DOHH2 (cell line): Measurements from ENCODE around the gene MT1H.

Experiments used
- H3F3A ChIP-seq: fragments of 200-600 bp; sonication (generic), shearing (Covaris generic); 2 replicates; pipeline ENCODE4 v1.6.0; 2016; ENCODE audit warnings: antibody characterized with exemption, mild to moderate bottlenecking; ENCODE audit not compliant: control insufficient read depth, insufficient read depth
- H3K27ac ChIP-seq: fragments of 200-600 bp; sonication (generic); 2 replicates; pipeline ENCODE4 v1.5.1; 2014; ENCODE audit warnings: low read depth, mild to moderate bottlenecking, low read length, moderate library complexity
- H3K27me3 ChIP-seq: fragments of 200-600 bp; sonication (generic); 2 replicates; pipeline ENCODE4 v1.6.1; 2014; ENCODE audit warnings: mild to moderate bottlenecking, low read length, mixed read lengths; ENCODE audit not compliant: control insufficient read depth
- H3K36me3 ChIP-seq: fragments of 200-600 bp; sonication (generic); 2 replicates; pipeline ENCODE4 v1.6.1; 2014; ENCODE audit warnings: mild to moderate bottlenecking, low read length, moderate library complexity, mixed read lengths; ENCODE audit not compliant: control insufficient read depth
- H3K4me1 ChIP-seq: fragments of 200-600 bp; sonication (generic); 2 replicates; pipeline ENCODE4 v1.6.1; 2014; ENCODE audit warnings: mild to moderate bottlenecking, low read length, mixed read lengths; ENCODE audit not compliant: control insufficient read depth
- H3K4me2 ChIP-seq: fragments of 200-600 bp; sonication (generic); 2 replicates; pipeline ENCODE4 v1.6.0; 2014; ENCODE audit warnings: mild to moderate bottlenecking, low read length, moderate library complexity
- H3K4me3 ChIP-seq: fragments of 200-600 bp; sonication (generic); 2 replicates; pipeline ENCODE4 v1.5.1; 2014; ENCODE audit warnings: mild to moderate bottlenecking, low read length, mixed read lengths
- H3K79me2 ChIP-seq: fragments of 200-600 bp; sonication (generic); 2 replicates; pipeline ENCODE4 v1.6.1; 2014; ENCODE audit warnings: mild to moderate bottlenecking, low read length, mixed read lengths; ENCODE audit not compliant: control insufficient read depth
- H3K9me2 ChIP-seq: fragments of 200-600 bp; sonication (generic); replicated peaks from 2 replicates; pipeline ENCODE4 v1.6.1; 2014; ENCODE audit warnings: mild to moderate bottlenecking, low read length, mixed read lengths; ENCODE audit not compliant: control insufficient read depth
- H3K9me3 ChIP-seq: fragments of 200-600 bp; sonication (generic); 2 replicates; pipeline ENCODE4 v1.6.1; 2014; ENCODE audit warnings: antibody characterized with exemption, low read length, mixed read lengths; ENCODE audit not compliant: control insufficient read depth, insufficient read depth
- H4K20me1 ChIP-seq: fragments of 200-600 bp; sonication (generic); 2 replicates; pipeline ENCODE4 v1.6.0; 2014; ENCODE audit warnings: low read depth, mild to moderate bottlenecking, antibody characterized with exemption, low read length, moderate library complexity; ENCODE audit not compliant: control insufficient read depth, insufficient read depth
- CTCF ChIP-seq: fragments of 200-600 bp; sonication (generic); IDR thresholded peaks from one replicate; pipeline ENCODE4 v1.5.1; 2014; ENCODE audit warnings: antibody characterized with exemption, mild to moderate bottlenecking, low read depth, low read length; ENCODE audit not compliant: poor library complexity, severe bottlenecking
- EZH2phosphoT487 ChIP-seq: fragments of 200-600 bp; sonication (generic); IDR thresholded peaks from 2 replicates; pipeline ENCODE4 v1.6.1; 2017; ENCODE audit warnings: borderline replicate concordance, mild to moderate bottlenecking, antibody characterized with exemption, low read length, moderate library complexity, mixed read lengths

The MT1H gene

GRCh38 chr16:56626685-56627084 lies 42.9 kb upstream of the MT1H start:
- H3K27ac ChIP-seq, result no peak overlapping the region
- H4K20me1 ChIP-seq, result no peaks in the 10 kb centered on the region
- H3K9me3 ChIP-seq, result no peaks in the 10 kb centered on the region
- H3K79me2 ChIP-seq, result no peaks in the 10 kb centered on the region
- no peaks in the 10 kb centered on the region for H3K9me2 ChIP-seq
- no peak overlapping the region for H3K4me2 ChIP-seq
- H3K4me3 ChIP-seq, result no peak overlapping the region
- H3K27me3 ChIP-seq, result peaks cover 22% of the 10 kb centered on the region
- TF ChIP-seq CTCF, result no peak
- TF ChIP-seq EZH2phosphoT487, result no peak
- H3K36me3 ChIP-seq, result no peaks in the 10 kb centered on the region
- no peaks in the 10 kb centered on the region for H3F3A ChIP-seq
- no peaks in the 10 kb centered on the region for H3K4me1 ChIP-seq

GRCh38 chr16:56628486-56629350 lies 40.9 kb upstream of the MT1H start:
- Histone ChIP-seq H3K79me2 (no peaks in the 10 kb centered on the region), H3K9me2 (no peaks in the 10 kb centered on the region), H3K9me3 (no peaks in the 10 kb centered on the region), H4K20me1 (no peaks in the 10 kb centered on the region), H3K4me3 (no peak overlapping the region), H3F3A (no peaks in the 10 kb centered on the region), H3K4me1 (no peaks in the 10 kb centered on the region), H3K36me3 (no peaks in the 10 kb centered on the region), H3K4me2 (no peak overlapping the region), H3K27ac (no peak overlapping the region), H3K27me3 (peaks cover 41% of the 10 kb centered on the region)
- TF ChIP-seq EZH2phosphoT487, result no peak
- TF ChIP-seq CTCF, result no peak

- no peaks in the 10 kb centered on the region for H3K9me3 ChIP-seq
- no peaks in the 10 kb centered on the region for H3K4me1 ChIP-seq
- H3F3A ChIP-seq, result no peaks in the 10 kb centered on the region
- peaks cover 48% of the 10 kb centered on the region for H3K27me3 ChIP-seq
- no peaks in the 10 kb centered on the region for H3K9me2 ChIP-seq
- TF ChIP-seq EZH2phosphoT487 (no peak), CTCF (no peak)
- H4K20me1 ChIP-seq, result no peaks in the 10 kb centered on the region
- no peak overlapping the region for H3K27ac ChIP-seq
- H3K4me3 ChIP-seq, result no peak overlapping the region
- no peaks in the 10 kb centered on the region for H3K36me3 ChIP-seq
- H3K4me2 ChIP-seq, result no peak overlapping the region
- no peaks in the 10 kb centered on the region for H3K79me2 ChIP-seq
Observed at GRCh38 chr16:56629531-56629930, 40.1 kb upstream of the MT1H start.
